ENCODE data around the gene TMPRSS5.

- TF ChIP-seq CTCF (conservative IDR thresholded peaks at IDR 0.05; ENCODE audit: low read depth, low read length) (no peak), EZH2phosphoT487 (IDR thresholded peaks at IDR 0.05; ENCODE audit: borderline replicate concordance, low read length) (no peak)
Observed at GRCh38 chr11:113705871-113706655, at the start of gene TMPRSS5.

Measured in PC-3 (cell line).